Measurements from ENCODE around the gene VRK2. TPM values are rescaled to one million over a fixed set of nuclear protein-coding genes. Genes with fewer than 3 reads are reported as not detected.
"Not testable (repeated sequence)": the region's sequence is repeated elsewhere in the genome, so short reads cannot be mapped to it uniquely, and the experiment has no call there.

Gene VRK2
- total RNA-seq, 4 donors from 2014 or later = 11.1 to 18.3 (median 15.1) TPM

DNA sequence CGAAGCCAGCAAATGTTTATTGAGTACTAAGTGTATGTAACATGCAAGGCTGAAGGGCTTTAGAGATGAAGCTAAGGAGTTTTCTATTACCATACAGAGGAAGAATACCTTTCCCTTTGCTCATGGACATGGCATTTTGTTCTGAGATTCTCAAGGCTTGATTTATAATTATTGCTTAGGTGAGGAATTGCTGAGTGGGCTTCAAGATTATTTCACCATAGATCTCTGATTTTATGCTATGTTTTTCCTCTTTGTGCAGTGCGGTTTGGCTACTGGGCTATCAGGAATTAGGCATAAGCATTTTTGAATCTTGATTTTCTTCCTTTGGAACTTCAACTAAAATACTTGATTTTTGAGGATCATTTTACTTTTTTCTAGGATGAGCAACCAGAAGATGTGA lies 42.5 kb downstream of the VRK2 start:
- 90% methylated on average over 2 of the region's 2 CpGs for WGBS

DNA sequence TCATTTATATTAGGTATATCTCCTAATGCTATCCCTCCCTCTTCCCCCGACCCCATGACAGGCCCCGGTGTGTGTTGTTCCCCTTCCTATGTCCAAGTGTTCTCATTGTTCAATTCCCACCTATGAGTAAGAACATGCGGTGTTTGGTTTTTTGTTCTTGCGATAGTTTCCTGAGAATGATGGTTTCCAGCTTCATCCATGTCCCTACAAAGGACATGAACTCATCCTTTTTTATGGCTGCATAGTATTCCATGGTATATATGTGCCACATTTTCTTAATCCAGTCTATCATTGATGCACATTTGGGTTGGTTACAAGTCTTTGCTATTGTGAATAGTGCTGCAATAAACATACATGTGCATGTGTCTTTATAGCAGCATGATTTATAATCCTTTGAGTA lies 46.2 kb downstream of the VRK2 start:
- peaks cover 28% of the 10 kb centered on the region for H3K36me3 ChIP-seq
- not testable (repeated sequence) for H3K4me1 ChIP-seq; H3K4me3 ChIP-seq; H3K27me3 ChIP-seq; H3K9me3 ChIP-seq; DNase-seq (ENCODE audit: low spot score in 2 of 2); H3K27ac ChIP-seq
- 100% methylated on average over 4 of the region's 4 CpGs for WGBS

More for the DNA sequence above, 42.5 kb downstream of the VRK2 start:
- H3K4me1 ChIP-seq = no peaks in the 10 kb centered on the region
- DNase-seq (ENCODE audit: low spot score in 2 of 2) = no peak
- TF ChIP-seq, protein P1, sequence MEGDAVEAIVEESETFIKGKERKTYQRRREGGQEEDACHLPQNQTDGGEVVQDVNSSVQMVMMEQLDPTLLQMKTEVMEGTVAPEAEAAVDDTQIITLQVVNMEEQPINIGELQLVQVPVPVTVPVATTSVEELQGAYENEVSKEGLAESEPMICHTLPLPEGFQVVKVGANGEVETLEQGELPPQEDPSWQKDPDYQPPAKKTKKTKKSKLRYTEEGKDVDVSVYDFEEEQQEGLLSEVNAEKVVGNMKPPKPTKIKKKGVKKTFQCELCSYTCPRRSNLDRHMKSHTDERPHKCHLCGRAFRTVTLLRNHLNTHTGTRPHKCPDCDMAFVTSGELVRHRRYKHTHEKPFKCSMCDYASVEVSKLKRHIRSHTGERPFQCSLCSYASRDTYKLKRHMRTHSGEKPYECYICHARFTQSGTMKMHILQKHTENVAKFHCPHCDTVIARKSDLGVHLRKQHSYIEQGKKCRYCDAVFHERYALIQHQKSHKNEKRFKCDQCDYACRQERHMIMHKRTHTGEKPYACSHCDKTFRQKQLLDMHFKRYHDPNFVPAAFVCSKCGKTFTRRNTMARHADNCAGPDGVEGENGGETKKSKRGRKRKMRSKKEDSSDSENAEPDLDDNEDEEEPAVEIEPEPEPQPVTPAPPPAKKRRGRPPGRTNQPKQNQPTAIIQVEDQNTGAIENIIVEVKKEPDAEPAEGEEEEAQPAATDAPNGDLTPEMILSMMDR (IDR thresholded peaks at IDR 0.05) = no peak
- TF ChIP-seq POLR2AphosphoS5 (IDR thresholded peaks at IDR 0.05) (no peak), EP300 (IDR thresholded peaks at IDR 0.05) (no peak)
- peaks cover 28% of the 10 kb centered on the region for H3K36me3 ChIP-seq
- H3K27ac ChIP-seq = no peak overlapping the region
- H3K9me3 ChIP-seq = no peaks in the 10 kb centered on the region
- no peaks in the 10 kb centered on the region for H3K27me3 ChIP-seq
- H3K4me3 ChIP-seq = no peak overlapping the region

DNA sequence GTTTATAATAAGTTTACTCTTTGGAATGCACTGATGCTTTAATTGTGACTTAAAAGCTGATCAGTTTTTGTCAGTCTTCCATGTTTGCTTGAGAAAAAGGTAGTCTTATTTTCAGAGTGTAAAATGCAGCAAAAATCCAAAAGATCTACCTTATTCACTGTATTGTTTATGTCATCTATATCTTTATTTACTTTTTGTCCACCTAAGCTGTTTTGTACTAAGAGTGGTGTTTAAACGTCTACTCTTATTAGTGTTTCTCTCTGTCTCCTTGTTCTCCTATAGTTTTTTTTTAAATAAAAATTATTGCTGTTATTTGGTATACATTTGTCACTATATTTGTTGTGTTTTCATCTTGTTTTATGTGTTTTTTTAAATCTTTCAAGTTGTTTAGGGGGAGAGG lies 50.4 kb downstream of the VRK2 start:
- TF ChIP-seq, protein P1 (IDR thresholded peaks at IDR 0.05) = no peak
- TF ChIP-seq POLR2A (IDR thresholded peaks at IDR 0.05) (no peak), EP300 (IDR thresholded peaks at IDR 0.05) (no peak), POLR2AphosphoS5 (IDR thresholded peaks at IDR 0.05) (no peak)
- DNase-seq (ENCODE audit: low spot score in 2 of 2) = no peak
- Histone ChIP-seq H3K4me3 (no peak overlapping the region), H3K27ac (no peak overlapping the region), H3K4me1 (no peaks in the 10 kb centered on the region), H3K9me3 (no peaks in the 10 kb centered on the region), H3K36me3 (peaks cover 7% of the 10 kb centered on the region), H3K27me3 (no peaks in the 10 kb centered on the region)
- 72% methylated on average over 1 of the region's 1 CpG for WGBS

DNA sequence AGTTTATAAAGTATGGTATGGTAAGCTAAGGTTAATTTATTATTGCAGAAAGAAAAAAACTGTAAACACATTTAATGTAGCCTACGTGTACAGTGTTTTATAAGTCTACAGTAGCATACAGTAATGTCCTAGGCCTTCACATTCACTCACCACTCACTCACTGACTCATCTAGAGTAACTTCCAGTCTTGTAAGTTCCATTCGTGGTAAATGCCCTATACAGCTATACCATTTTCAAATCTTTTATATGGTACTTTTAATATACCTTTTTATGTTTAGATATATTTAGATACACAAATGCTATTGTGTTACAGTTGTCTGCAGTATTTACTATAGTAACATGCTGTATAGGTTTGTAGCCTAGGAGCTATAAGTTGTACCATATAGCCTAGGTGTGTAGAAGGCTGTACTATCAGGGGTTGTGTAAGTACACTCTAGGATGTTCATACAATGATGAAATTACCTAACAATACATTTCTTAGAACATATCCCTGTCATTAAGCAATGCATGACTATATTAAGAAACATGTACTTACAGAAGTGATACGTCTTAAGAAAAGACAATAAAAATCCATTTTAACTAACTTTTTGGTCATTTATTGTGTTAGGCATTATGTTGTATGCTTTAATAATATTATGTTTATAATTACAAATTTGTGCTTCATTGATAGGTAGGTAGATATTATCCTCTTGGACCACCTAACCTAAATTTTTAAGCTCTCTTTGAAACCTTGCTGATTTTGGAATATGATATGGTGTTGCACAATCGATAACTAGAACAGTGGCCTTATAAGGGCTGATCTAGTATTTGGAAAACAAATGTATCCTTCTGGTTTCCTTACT lies 51.9 kb downstream of the VRK2 start:
- Histone ChIP-seq H3K9me3 (no peaks in the 10 kb centered on the region), H3K4me1 (no peaks in the 10 kb centered on the region), H3K36me3 (no peaks in the 10 kb centered on the region), H3K27ac (no peak overlapping the region), H3K4me3 (no peak overlapping the region), H3K27me3 (no peaks in the 10 kb centered on the region)
- WGBS = 90% methylated on average over 4 of the region's 4 CpGs
- no peak for DNase-seq (ENCODE audit: low spot score in 2 of 2)
- TF ChIP-seq, protein P1 (IDR thresholded peaks at IDR 0.05) = no peak
- TF ChIP-seq EP300 (IDR thresholded peaks at IDR 0.05) = no peak
- TF ChIP-seq POLR2AphosphoS5 (IDR thresholded peaks at IDR 0.05) = no peak
- TF ChIP-seq POLR2A (IDR thresholded peaks at IDR 0.05) = no peak

DNA sequence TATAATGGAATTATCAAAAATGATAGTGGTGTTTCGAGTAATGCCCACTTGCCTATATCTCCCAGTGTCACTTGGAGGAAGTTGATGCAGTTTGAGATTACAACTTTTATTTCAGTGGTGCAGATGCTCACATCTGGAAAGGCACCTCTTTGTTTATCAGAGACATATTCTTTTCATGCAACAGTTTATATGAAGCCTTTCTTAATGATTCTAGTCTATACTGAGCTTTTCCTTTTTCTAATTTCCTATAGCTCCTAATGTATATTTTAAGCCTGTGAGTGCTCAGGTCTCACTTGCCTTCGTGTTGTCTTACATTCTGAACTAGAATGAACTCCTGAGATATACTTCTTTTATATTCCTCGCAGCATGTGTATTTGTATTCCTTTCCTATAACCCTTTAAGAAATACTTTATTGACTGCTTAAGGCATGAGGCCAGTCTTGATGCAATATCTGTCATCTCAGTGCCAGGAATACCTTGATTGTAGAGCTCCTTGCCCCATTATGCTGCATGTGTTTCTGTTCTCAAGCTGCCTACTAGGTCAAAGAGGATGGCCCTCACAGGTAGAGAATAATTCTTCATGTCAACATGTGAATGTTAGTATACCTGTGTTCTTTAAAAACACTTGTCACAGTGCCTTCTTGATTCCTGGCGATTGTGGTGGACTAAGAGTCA lies 52.6 kb downstream of the VRK2 start:
- no peaks in the 10 kb centered on the region for H3K9me3 ChIP-seq
- no peaks in the 10 kb centered on the region for H3K4me1 ChIP-seq

DNA sequence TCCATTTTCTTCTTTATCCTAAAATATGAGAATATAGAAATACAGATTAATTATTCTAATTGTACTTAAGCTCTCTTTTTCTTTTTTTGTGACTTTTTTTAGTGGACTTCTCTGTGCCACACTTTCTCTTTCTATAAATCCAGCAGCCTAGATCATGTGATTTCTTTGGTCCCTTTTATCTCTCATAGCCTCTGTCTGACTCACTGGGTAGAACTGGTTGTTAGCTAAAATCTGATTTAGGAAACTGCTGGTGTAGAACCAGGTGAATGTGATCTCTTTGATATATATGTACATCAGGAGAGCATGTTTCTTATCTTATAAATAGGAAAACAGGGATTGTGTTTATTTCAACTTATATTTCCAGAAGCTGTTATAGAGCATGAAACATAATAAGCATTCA lies 54.9 kb downstream of the VRK2 start:
- DNase-seq (ENCODE audit: low spot score in 2 of 2) = no peak
- TF ChIP-seq POLR2A (IDR thresholded peaks at IDR 0.05) (no peak), EP300 (IDR thresholded peaks at IDR 0.05) (no peak), POLR2AphosphoS5 (IDR thresholded peaks at IDR 0.05) (no peak)
- TF ChIP-seq, protein P1 (IDR thresholded peaks at IDR 0.05) = no peak
- no peaks in the 10 kb centered on the region for H3K9me3 ChIP-seq

More for the DNA sequence above, 52.6 kb downstream of the VRK2 start:
- Histone ChIP-seq H3K36me3 (no peaks in the 10 kb centered on the region), H3K27me3 (no peaks in the 10 kb centered on the region), H3K4me3 (no peak overlapping the region), H3K27ac (no peak overlapping the region)
- WGBS = 90% methylated on average over 4 of the region's 4 CpGs
- no peak for DNase-seq (ENCODE audit: low spot score in 2 of 2)
- no peak for TF ChIP-seq EP300 (IDR thresholded peaks at IDR 0.05)

More for the DNA sequence above, 54.9 kb downstream of the VRK2 start:
- Histone ChIP-seq H3K4me1 (no peaks in the 10 kb centered on the region), H3K36me3 (no peaks in the 10 kb centered on the region), H3K4me3 (no peak overlapping the region), H3K27me3 (no peaks in the 10 kb centered on the region), H3K27ac (no peak overlapping the region)
